Measurements from ENCODE around the gene ATG12. TPM values are rescaled to one million over a fixed set of nuclear protein-coding genes. Genes with fewer than 3 reads are reported as not detected.

ATG12 gene
- total RNA-seq, 1 experiment from 2014 or later: 48.7 TPM

DNA sequence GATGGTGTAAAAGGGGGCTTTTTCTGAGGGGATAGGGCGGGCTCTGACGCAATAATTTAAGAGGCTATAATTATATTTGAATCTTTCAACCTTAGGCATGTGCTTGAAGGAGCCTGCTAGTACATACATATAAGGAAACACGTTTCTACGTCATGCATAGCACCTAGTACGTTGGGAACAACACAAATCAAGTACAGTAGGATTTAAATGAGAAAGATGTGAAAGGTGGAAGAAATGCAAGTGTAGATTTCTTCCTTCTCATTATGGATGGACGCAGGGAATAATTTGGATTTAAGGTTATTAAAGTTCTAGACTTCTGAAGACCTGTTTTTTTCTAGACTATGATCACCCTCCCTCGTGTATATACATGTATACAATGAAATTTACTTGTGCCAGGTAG, 24.0 kb downstream of the ATG12 start:
- DNase-seq: no peak
- Histone ChIP-seq H3K4me2 (no peak overlapping the region), H4K20me1 (ENCODE audit: insufficient read depth) (no peaks in the 10 kb centered on the region), H3K27me3 (ENCODE audit: insufficient read depth, low read depth) (no peaks in the 10 kb centered on the region), H3K79me2 (ENCODE audit: low read depth) (no peaks in the 10 kb centered on the region), H3K27ac (no peak overlapping the region), H3K36me3 (ENCODE audit: low read depth) (no peaks in the 10 kb centered on the region), H2AFZ (no peak overlapping the region), H3K9me3 (ENCODE audit: insufficient read depth, low read depth) (no peaks in the 10 kb centered on the region), H3K4me1 (replicated peaks; ENCODE audit: insufficient read depth) (no peaks in the 10 kb centered on the region), H3F3A (ENCODE audit: insufficient read depth, low read depth) (no peaks in the 10 kb centered on the region), H3K4me3 (no peak overlapping the region), H3K9me2 (ENCODE audit: insufficient read depth) (no peaks in the 10 kb centered on the region)
- intact Hi-C loops (cut with micrococcal nuclease; ENCODE audit: unreplicated experiment): no loop called here
- CTCF ChIA-PET: no interaction called here
- no TSS peak for BruUV-seq (replicated peaks)
- POLR2A ChIA-PET (ENCODE audit: unreplicated experiment): no interaction called here
- no peak for TF ChIP-seq EZH2 (IDR thresholded peaks at IDR 0.05; ENCODE audit: low read depth)
- TF ChIP-seq, protein P1, sequence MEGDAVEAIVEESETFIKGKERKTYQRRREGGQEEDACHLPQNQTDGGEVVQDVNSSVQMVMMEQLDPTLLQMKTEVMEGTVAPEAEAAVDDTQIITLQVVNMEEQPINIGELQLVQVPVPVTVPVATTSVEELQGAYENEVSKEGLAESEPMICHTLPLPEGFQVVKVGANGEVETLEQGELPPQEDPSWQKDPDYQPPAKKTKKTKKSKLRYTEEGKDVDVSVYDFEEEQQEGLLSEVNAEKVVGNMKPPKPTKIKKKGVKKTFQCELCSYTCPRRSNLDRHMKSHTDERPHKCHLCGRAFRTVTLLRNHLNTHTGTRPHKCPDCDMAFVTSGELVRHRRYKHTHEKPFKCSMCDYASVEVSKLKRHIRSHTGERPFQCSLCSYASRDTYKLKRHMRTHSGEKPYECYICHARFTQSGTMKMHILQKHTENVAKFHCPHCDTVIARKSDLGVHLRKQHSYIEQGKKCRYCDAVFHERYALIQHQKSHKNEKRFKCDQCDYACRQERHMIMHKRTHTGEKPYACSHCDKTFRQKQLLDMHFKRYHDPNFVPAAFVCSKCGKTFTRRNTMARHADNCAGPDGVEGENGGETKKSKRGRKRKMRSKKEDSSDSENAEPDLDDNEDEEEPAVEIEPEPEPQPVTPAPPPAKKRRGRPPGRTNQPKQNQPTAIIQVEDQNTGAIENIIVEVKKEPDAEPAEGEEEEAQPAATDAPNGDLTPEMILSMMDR (conservative IDR thresholded peaks at IDR 0.05): no peak

DNA sequence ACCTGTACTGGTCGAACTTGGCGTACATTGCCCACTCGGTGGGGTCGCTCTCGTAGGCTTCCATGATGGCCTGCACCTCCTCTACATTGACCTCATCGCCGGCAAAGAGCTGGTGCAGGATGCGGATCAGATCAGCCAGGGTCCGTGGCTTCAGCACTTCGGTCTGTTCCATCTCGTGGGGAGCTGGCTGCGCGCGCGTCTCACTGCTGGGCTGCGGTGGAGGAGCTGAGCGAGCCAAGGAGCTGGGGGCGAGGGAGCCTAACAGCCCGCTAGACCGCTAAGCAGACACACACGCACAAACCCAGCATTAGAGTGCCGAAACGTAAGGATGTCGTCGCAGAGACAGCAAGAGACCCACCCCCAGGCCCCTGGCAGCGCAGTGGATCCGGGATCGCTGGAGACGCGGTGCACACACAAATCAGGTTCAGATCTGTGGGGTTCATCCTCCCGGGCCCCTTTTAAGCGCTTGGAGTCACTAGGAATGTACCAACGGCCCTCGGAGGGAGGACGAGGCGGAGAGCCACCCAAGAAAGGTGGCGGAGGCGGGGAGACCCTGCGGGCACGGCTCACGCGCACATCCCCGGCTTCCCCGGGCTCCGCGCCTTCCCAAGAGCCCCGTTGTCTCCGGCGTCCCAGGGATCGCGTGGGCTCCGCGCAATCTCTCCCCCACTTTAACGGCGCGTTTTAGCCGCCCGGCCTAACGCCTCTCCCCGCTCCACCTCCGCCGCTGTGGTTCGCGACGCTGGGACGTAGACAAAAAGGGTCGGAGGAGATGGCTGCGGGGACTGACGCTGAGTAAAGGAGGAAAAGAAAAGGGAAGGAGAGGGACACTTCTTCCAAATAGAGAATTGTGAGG, 24.9 kb downstream of the ATG12 start, which contains the start of gene CDO1:
Gene CDO1, minus strand, starts transcription at position 434 of the 856 bp plus-strand sequence. Its CDS starts 262 bp downstream, at position 172.
- Histone ChIP-seq H3K4me3 (no peak within 1 kb of the TSS), H3F3A (ENCODE audit: insufficient read depth, low read depth) (no peaks in the 10 kb centered on the region), H3K9me2 (ENCODE audit: insufficient read depth) (no peaks in the 10 kb centered on the region), H3K27me3 (ENCODE audit: insufficient read depth, low read depth) (no peaks in the 10 kb centered on the region), H3K36me3 (ENCODE audit: low read depth) (no peaks in the 10 kb centered on the region), H3K4me2 (no peak within 1 kb of the TSS), H4K20me1 (ENCODE audit: insufficient read depth) (no peaks in the 10 kb centered on the region), H3K27ac (no peak within 1 kb of the TSS), H3K79me2 (ENCODE audit: low read depth) (no peaks in the 10 kb centered on the region), H3K9me3 (ENCODE audit: insufficient read depth, low read depth) (no peaks in the 10 kb centered on the region), H2AFZ (no peak within 1 kb of the TSS), H3K4me1 (replicated peaks; ENCODE audit: insufficient read depth) (no peaks in the 10 kb centered on the region)
- no peak for TF ChIP-seq EZH2 (IDR thresholded peaks at IDR 0.05; ENCODE audit: low read depth)
- TF ChIP-seq, protein P1 (conservative IDR thresholded peaks at IDR 0.05): no peak
- DNase-seq: no peak
- ChIA-PET CTCF (no interaction called here), POLR2A (ENCODE audit: unreplicated experiment) (no interaction called here)
- no TSS peak for BruUV-seq (replicated peaks)
- intact Hi-C loops (cut with micrococcal nuclease; ENCODE audit: unreplicated experiment): no loop called here

DNA sequence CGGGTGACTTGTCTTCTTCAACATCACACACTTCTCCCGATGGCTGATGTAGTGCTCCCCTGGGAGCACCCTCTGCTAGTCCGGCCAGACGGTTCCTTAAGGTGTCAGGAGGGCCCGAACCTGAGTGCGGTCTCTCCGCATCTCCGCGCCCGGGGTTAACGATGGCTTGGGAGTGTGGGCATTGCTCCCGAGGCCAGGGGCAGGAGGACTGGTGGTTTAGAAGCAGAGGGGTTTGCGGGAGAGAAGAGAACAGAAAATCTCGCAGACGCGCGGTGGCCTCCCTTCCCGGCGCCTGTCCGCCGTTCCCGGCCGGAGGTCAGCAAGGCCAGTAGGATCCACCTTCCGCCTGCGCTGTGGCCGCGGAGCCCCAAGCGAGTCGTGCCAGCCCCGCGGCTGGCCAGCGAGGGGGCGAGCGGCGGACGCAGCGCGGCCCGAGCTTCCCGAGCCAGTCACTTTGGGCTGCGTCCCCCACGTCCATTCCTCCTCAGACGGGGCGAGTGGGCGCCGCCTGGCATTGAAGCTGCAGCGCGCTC, 25.6 kb downstream of the ATG12 start:
- ChIA-PET POLR2A (ENCODE audit: unreplicated experiment) (no interaction called here), CTCF (no interaction called here)
- TF ChIP-seq EZH2 (IDR thresholded peaks at IDR 0.05; ENCODE audit: low read depth): no peak
- TF ChIP-seq, protein P1 (conservative IDR thresholded peaks at IDR 0.05): no peak
- intact Hi-C loops (cut with micrococcal nuclease; ENCODE audit: unreplicated experiment): no loop called here
- Histone ChIP-seq H3K4me1 (replicated peaks; ENCODE audit: insufficient read depth) (no peaks in the 10 kb centered on the region), H3K9me3 (ENCODE audit: insufficient read depth, low read depth) (no peaks in the 10 kb centered on the region), H3K27me3 (ENCODE audit: insufficient read depth, low read depth) (no peaks in the 10 kb centered on the region), H3F3A (ENCODE audit: insufficient read depth, low read depth) (no peaks in the 10 kb centered on the region), H3K36me3 (ENCODE audit: low read depth) (no peaks in the 10 kb centered on the region), H4K20me1 (ENCODE audit: insufficient read depth) (no peaks in the 10 kb centered on the region), H3K4me3 (no peak overlapping the region), H3K27ac (no peak overlapping the region), H2AFZ (no peak overlapping the region), H3K4me2 (no peak overlapping the region), H3K9me2 (ENCODE audit: insufficient read depth) (no peaks in the 10 kb centered on the region), H3K79me2 (ENCODE audit: low read depth) (no peaks in the 10 kb centered on the region)
- no TSS peak for BruUV-seq (replicated peaks)
- DNase-seq: no peak

Data from PC-9 (cell line).